Measurements from ENCODE around the gene IRF9.

IRF9 gene, protein sequence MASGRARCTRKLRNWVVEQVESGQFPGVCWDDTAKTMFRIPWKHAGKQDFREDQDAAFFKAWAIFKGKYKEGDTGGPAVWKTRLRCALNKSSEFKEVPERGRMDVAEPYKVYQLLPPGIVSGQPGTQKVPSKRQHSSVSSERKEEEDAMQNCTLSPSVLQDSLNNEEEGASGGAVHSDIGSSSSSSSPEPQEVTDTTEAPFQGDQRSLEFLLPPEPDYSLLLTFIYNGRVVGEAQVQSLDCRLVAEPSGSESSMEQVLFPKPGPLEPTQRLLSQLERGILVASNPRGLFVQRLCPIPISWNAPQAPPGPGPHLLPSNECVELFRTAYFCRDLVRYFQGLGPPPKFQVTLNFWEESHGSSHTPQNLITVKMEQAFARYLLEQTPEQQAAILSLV

DNA sequence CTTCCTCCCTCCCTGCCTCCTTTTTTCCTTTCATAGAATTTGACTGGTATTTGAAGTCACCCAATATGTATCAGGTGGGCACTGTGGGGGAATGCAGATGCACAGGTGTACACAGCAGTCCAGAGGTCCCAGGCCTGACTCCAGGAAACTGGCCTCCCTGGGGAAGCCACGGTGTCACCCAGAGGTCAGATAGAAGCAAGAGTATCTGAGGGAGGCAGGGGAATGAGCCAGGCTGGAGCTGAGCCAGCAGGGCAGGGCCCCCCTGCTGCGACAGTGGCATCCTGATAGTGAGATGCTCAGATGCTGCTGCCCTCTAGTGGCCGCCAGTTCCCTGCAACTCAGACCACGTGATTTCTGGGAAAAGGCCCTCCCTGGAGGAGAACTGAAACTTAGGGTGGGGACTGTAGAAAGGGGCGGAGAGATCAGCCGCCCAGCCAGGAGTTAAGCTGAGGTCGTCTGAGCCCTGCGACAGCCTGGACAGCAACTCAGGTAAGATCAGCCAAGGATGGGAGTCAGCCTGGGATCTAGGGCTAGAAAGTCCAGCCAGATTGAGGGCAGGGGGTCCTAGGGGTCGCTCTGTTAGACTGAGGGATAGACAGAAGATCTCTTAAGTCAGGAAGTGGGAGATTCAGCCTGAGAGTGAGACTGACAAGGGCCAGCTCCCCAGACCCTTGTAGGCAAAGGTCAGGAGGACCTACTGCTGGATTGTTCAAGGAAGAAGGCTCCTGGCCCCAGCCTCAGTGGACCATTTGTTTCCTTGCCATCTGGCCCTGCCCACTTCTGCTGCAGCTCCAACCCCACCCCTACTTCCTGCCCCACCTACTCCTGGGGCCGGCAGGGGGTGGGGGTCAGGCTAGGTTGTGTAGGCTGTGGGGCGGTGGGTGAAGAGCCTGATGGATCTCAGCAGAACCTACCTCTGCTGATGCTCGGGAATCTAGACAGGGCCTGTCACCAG lies at the start of gene IRF9:
TSS of gene IRF9 (plus strand) at position 416 of the 955 bp plus-strand sequence. CDS start 880 bp downstream, outside the sequence.
- peaks cover 57% of the 10 kb centered on the region for H3K4me1 Mint-ChIP-seq (ENCODE audit: low read depth)
- H3K4me3 Mint-ChIP-seq: peak within 1 kb of the TSS; percentile 91
- peaks cover 93% of the 10 kb centered on the region for H3K36me3 Mint-ChIP-seq (ENCODE audit: low read depth)
- peak within 1 kb of the TSS; percentile 100 for H3K27ac Mint-ChIP-seq
- no peaks in the 10 kb centered on the region for H3K9me3 Mint-ChIP-seq
- DNase-seq: peak; percentile 99
- no peaks in the 10 kb centered on the region for H3K27me3 Mint-ChIP-seq

DNA sequence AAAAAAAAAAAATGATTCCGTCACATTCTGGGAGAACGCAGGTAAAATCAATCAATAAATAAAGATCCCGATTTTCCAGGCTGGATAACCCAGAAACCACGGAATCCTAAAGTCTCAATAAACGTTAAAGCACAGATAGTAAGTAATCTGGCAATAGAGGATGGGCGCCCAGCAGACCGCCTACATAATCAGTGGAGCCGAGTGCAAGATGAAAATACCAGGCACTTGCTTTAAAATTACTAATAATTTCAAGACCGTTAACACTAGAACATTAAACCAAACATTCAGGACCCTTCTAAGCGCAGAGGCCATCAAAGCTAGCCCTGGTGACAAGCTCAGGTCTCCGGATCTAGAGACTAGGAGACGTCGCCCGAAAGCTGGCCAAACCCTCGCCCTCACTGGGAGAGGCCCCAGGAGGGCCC lies 47.7 kb upstream of the IRF9 start:
- peaks cover 44% of the 10 kb centered on the region for H3K36me3 Mint-ChIP-seq (ENCODE audit: low read depth)
- no peaks in the 10 kb centered on the region for H3K27me3 Mint-ChIP-seq
- no peak for DNase-seq
- H3K4me1 Mint-ChIP-seq (ENCODE audit: low read depth): peaks cover 39% of the 10 kb centered on the region
- peak overlapping the region; percentile 99 for H3K27ac Mint-ChIP-seq
- no peaks in the 10 kb centered on the region for H3K9me3 Mint-ChIP-seq
- peak overlapping the region; percentile 90 for H3K4me3 Mint-ChIP-seq

DNA sequence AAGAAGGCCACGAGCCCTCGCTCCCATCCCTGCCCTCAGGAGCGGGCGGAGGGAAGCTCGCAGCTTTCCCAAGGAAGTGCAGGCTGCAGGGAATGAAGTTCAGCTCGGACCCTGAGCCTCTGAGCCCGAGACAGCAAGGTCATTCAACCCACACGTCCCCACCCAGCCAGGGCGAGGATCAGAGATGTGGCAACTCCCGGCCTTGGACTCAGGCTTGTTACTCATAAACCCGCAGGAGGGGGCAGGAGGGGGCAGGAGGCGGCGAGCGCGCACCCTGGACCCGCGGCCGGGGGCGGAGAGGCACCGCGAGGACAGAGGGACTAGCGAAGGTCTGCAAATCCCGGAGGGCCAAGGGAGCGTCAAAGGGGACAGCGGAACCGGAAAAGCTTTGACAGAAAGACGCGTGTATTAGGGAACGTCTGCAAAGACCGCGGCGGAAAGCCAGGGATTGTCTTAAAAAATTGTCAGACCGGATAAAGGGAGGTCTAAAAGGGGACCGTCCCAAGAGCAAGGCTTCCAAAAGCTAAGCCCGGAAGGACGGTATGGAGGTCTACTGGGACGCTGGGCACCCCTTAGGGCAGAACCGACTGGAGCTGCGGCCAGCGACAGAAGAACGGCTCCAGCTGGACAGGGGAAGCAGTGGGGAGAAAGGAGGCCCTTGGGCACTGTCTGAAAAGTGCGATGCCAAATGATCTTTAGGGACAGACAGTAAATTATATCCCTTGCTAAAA lies 47.1 kb upstream of the IRF9 start:
- no peaks in the 10 kb centered on the region for H3K9me3 Mint-ChIP-seq
- H3K4me1 Mint-ChIP-seq (ENCODE audit: low read depth): peaks cover 33% of the 10 kb centered on the region
- peaks cover 50% of the 10 kb centered on the region for H3K36me3 Mint-ChIP-seq (ENCODE audit: low read depth)
- peak overlapping the region; percentile 99 for H3K27ac Mint-ChIP-seq
- no peaks in the 10 kb centered on the region for H3K27me3 Mint-ChIP-seq
- peak overlapping the region; percentile 90 for H3K4me3 Mint-ChIP-seq
- DNase-seq: peak; percentile 85

DNA sequence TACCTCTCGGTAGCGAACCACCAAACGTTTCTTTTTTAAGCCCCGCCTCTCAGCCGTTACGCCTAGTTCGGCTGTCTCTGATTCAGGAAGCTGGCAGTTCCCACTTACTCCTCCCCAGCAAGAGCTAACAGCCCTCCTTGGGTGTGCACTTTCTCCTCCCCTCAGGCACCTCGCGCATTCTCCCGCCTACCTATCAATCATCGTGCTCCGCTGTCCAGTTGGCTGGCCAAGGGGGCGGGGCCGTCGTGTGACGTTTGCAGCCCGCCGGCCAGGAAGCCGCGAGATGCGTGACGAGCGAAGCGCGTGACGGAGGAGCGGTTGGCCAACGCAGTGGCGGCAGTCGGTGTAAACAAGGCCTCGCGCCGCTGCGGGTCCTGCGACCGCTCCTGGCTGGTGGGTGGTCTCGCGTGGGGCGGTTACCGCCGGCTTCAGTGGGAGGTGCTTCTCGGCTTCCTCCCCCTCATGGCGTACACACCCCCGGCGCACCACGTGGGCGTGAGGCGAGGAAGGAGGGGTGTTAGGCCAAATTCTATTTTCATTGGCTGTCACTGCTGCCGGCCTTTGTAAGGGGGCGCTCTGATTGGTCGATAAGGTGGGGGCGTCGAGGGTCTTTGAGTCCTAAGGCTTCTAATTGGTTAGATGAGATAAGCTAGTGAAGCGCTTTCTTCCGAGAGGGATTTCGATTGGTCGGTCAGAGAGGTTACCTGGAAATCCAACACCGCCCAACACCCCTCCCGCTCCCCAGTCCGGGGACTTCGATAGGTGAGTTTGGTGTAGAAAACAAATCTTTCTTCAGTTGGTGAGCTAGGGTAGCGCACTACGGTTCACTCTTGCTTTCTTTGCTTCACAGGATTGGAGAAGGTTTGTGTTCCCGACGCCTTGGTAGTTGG lies 46.3 kb upstream of the IRF9 start, which contains the start of the genes DCAF11 and NRL:
TSS of gene DCAF11 (plus strand) at position 246 of the 890 bp plus-strand sequence. CDS start 818 bp downstream, outside the sequence.
TSS of gene NRL (minus strand) at position 418 of the 890 bp plus-strand sequence. CDS start 32,101 bp downstream, outside the sequence.
- peaks cover 27% of the 10 kb centered on the region for H3K4me1 Mint-ChIP-seq (ENCODE audit: low read depth)

DNA sequence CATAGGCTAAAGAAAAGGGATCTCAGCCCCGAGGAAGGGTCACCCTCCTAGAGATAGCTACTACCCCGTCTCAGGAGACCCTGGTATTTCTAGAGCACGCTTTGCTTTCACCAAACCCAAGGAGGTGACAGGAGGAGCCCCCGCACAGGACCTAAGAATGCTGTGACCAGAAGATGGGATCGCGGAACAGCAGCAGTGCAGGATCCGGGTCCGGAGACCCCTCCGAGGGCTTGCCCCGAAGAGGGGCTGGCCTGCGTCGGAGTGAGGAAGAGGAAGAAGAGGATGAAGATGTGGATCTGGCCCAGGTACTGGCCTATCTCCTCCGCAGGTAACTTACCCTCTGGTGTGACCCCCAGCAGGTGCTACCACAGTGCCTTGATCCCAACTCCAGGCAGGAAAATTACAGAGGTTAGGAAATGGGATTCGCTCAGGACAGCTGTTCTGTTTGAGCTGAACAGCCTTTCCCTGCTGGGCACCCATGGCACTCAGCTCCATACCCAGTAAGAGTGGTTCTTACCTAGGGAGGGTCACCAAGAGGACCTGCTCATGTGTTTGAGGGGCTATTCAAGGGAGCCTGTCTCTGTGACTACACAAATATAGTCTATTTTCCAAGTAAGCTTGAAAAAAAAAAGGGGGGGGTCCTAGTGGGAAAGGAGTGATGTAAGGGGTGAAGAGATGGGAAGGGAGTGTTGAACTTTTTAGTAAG lies 45.5 kb upstream of the IRF9 start:
- H3K9me3 Mint-ChIP-seq: no peaks in the 10 kb centered on the region
- peaks cover 62% of the 10 kb centered on the region for H3K36me3 Mint-ChIP-seq (ENCODE audit: low read depth)
- H3K4me3 Mint-ChIP-seq: peak overlapping the region; percentile 90
- DNase-seq: no peak
- no peaks in the 10 kb centered on the region for H3K27me3 Mint-ChIP-seq
- H3K4me1 Mint-ChIP-seq (ENCODE audit: low read depth): peaks cover 25% of the 10 kb centered on the region
- H3K27ac Mint-ChIP-seq: peak overlapping the region; percentile 99

More for the DNA sequence above, 46.3 kb upstream of the IRF9 start, which contains the start of the genes DCAF11 and NRL:
- Mint-ChIP-seq H3K4me3 (peak within 1 kb of the TSS; percentile 90), H3K9me3 (no peaks in the 10 kb centered on the region), H3K27ac (peak within 1 kb of the TSS; percentile 99), H3K36me3 (ENCODE audit: low read depth) (peaks cover 58% of the 10 kb centered on the region), H3K27me3 (no peaks in the 10 kb centered on the region)
- peak; percentile 98 for DNase-seq

DNA sequence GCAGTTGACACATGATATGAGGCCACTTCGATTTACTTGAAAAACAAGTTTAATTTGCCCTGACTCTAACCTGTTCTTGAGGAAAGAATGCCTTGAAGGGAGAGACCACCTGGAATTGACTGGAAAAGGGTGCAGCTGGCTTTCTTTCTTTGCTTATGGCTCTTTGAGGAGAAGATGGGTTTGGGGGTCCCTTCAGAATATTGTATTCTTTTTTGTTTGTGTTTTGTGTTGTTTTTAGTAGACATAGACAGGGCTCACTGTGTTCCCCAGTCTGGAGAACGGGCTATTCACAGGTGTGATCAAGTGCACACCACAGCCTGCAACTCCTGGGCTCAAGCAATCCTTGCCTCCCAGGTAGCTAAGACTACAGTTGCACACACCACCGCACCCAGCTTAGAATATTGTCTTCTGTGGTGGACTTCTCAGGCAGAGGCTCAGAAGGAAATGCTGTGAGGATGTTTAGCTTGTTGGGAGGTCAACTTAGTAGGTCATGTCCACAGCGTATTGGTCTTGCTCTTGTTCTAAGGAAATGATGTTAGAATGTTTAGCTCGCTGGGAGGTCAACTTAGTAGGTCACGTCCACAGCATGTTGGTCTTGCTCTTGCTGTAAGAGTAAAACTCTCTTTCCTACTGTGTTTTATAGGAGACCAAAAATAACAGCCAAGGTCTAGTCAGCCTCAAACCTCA lies 44.8 kb upstream of the IRF9 start:
- no peak for DNase-seq
- H3K9me3 Mint-ChIP-seq: no peaks in the 10 kb centered on the region
- H3K27me3 Mint-ChIP-seq: no peaks in the 10 kb centered on the region
- peak overlapping the region; percentile 90 for H3K4me3 Mint-ChIP-seq
- H3K36me3 Mint-ChIP-seq (ENCODE audit: low read depth): peaks cover 69% of the 10 kb centered on the region
- peak overlapping the region; percentile 99 for H3K27ac Mint-ChIP-seq
- peaks cover 24% of the 10 kb centered on the region for H3K4me1 Mint-ChIP-seq (ENCODE audit: low read depth)

DNA sequence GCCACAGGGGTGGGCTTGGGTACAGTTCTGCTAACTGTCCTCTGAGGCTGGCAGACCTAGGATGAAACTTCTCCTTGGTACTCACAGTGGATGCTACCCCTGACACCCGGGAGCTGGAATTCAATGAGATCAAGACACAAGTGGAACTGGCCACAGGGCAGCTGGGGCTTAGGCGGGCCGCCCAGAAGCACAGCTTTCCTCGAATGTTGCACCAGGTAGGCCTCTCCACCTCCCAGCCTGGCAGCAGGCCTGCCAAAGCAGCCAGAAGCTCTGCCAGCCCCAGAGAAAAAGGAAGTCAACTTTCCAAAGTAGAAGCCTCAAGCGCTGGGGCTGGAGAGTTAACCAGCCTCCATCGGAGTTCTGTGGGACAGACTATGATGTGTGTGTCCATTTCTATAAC lies 43.9 kb upstream of the IRF9 start:
- H3K36me3 Mint-ChIP-seq (ENCODE audit: low read depth): peaks cover 78% of the 10 kb centered on the region
- DNase-seq: no peak
- H3K4me1 Mint-ChIP-seq (ENCODE audit: low read depth): peaks cover 24% of the 10 kb centered on the region
- H3K27ac Mint-ChIP-seq: no peak overlapping the region
- no peaks in the 10 kb centered on the region for H3K9me3 Mint-ChIP-seq
- H3K4me3 Mint-ChIP-seq: no peak overlapping the region
- no peaks in the 10 kb centered on the region for H3K27me3 Mint-ChIP-seq

DNA sequence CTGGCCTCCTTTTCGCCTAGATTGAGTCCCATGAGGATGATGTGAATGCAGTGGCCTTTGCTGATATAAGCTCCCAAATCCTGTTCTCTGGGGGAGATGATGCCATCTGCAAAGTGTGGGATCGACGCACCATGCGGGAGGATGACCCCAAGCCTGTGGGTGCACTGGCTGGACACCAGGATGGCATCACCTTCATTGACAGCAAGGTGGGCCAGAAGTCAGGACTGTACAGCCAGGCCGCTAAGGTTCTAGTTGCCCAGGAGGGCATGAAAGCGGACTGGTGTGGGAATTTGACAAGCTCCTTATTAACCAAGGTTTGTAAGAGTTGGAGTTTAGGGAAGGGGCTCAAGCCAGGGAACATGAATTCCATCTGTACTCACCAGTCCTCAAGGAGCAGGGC lies 41.4 kb upstream of the IRF9 start:
- peaks cover 89% of the 10 kb centered on the region for H3K36me3 Mint-ChIP-seq (ENCODE audit: low read depth)

DNA sequence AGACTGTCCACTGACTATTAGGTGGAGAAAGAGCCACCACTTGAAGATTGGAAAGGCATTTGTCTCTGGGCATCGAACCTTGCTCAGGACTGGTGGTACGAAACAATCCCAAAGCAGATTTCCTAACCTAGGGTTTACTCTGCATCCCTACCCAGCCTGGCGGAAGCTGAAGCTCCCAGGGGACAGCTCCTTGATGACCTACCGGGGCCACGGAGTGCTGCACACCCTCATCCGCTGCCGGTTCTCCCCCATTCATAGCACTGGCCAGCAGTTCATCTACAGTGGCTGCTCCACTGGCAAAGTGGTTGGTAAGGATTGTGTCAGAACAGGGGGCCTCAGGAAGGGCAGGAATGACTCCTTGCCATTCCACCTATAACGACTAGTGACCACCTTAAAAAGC lies 39.9 kb upstream of the IRF9 start:
- Mint-ChIP-seq H3K27ac (no peak overlapping the region), H3K27me3 (no peaks in the 10 kb centered on the region), H3K4me3 (no peak overlapping the region), H3K4me1 (ENCODE audit: low read depth) (peaks cover 10% of the 10 kb centered on the region), H3K36me3 (ENCODE audit: low read depth) (peaks cover 80% of the 10 kb centered on the region), H3K9me3 (no peaks in the 10 kb centered on the region)
- no peak for DNase-seq

More for the DNA sequence above, 41.4 kb upstream of the IRF9 start:
- no peaks in the 10 kb centered on the region for H3K27me3 Mint-ChIP-seq
- H3K4me3 Mint-ChIP-seq: no peak overlapping the region
- H3K27ac Mint-ChIP-seq: no peak overlapping the region
- H3K4me1 Mint-ChIP-seq (ENCODE audit: low read depth): peaks cover 24% of the 10 kb centered on the region
- no peak for DNase-seq
- H3K9me3 Mint-ChIP-seq: no peaks in the 10 kb centered on the region

DNA sequence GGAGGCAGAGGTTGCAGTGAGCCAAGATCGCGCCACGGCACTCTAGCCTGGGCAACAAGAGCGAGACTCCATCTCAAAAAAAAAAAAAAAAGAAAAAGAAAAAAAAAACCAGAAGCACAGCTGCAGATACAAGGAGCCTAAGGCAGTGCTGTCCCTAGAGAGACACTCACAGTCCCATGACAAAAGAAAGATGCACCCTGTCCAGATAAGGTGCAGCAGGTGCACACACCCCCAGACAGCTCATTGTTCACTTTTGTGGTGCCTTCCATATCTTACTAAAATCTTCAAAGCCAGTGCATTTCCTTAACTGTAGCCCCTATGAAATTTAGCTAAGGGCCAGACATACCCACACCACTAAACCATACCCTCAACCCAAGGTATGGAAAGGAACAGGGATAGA lies 38.6 kb upstream of the IRF9 start:
- DNase-seq: no peak
- Mint-ChIP-seq H3K27me3 (no peaks in the 10 kb centered on the region), H3K4me3 (no peak overlapping the region), H3K36me3 (ENCODE audit: low read depth) (peaks cover 69% of the 10 kb centered on the region), H3K9me3 (no peaks in the 10 kb centered on the region), H3K4me1 (ENCODE audit: low read depth) (no peaks in the 10 kb centered on the region), H3K27ac (peak overlapping the region; percentile 37)

DNA sequence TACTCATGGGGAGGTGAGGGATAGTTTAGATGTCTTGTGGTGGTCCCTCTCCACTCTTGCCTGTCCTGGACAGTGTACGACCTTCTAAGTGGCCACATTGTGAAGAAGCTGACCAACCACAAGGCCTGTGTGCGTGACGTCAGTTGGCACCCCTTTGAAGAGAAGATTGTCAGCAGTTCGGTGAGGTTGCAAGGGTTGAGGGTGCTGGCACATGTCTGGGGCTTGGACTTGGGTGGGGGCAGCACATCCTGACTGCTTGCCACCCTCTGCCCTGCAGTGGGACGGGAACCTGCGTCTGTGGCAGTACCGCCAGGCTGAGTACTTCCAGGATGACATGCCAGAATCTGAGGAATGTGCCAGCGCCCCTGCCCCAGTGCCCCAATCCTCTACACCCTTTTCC lies 38.2 kb upstream of the IRF9 start:
- Mint-ChIP-seq H3K4me1 (ENCODE audit: low read depth) (peaks cover 1% of the 10 kb centered on the region), H3K36me3 (ENCODE audit: low read depth) (peaks cover 65% of the 10 kb centered on the region), H3K27me3 (no peaks in the 10 kb centered on the region), H3K27ac (no peak overlapping the region), H3K4me3 (no peak overlapping the region), H3K9me3 (no peaks in the 10 kb centered on the region)
- no peak for DNase-seq
